PFSK-1 (cell line): ENCODE measurements around the gene GPR141.

ENCODE experiments used
- FOXP2 ChIP-seq: optimal IDR thresholded peaks from 2 replicates; pipeline ENCODE3; 2011; ENCODE audit warnings: borderline replicate concordance, control low read depth, inconsistent platforms; ENCODE audit not compliant: insufficient read depth; ENCODE audit errors: extremely low read length, extremely low read depth
- POLR2AphosphoS5 ChIP-seq: IDR thresholded peaks from 2 replicates; pipeline ENCODE4 v1.6.1; 2012; ENCODE audit warnings: low read depth, mild to moderate bottlenecking, control low read depth, low read length, moderate library complexity
- REST ChIP-seq, 2 experiments: IDR thresholded peaks; 2 replicates each; pipeline versions ENCODE4 v1.6.1 to v1.8.0; 2011 to 2012; ENCODE audit warnings: low read depth in 2 of 2, low read length in 2 of 2, control low read depth in 1 of 2, inconsistent platforms in 1 of 2, mild to moderate bottlenecking in 1 of 2, moderate library complexity in 1 of 2; ENCODE audit not compliant: insufficient read depth in 1 of 2
- SIN3A ChIP-seq: IDR thresholded peaks from 2 replicates; pipeline ENCODE4 v1.6.1; 2012; ENCODE audit warnings: mild to moderate bottlenecking, low read length, moderate library complexity, borderline replicate concordance; ENCODE audit not compliant: insufficient read depth
- TAF1 ChIP-seq: IDR thresholded peaks from 2 replicates; pipeline ENCODE4 v1.6.1; 2012; ENCODE audit warnings: low read length, control low read depth, borderline replicate concordance; ENCODE audit not compliant: insufficient read depth

GPR141 gene

DNA sequence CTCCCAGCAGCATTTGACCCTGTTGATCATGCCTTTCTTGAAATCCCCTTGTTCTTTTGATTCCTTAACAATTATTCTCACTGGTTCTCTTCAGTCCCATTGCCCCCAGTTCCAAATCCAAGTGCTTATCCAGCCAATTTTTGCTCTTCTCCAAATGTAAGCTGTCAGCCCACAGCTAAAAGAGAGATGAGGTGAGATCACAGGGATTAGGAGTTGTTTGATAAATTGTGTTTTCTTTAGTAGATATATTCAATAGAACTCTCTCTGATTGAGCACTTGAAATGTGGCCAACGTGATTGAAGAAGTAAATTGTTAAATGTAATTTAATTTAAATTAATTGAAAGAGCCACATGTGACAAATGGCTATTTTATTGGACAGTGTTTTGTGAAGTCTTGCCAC, 88.2 kb downstream of the GPR141 start:
- no peak for TF ChIP-seq TAF1
- TF ChIP-seq SIN3A, result no peak
- TF ChIP-seq REST (IDR thresholded peaks at IDR 0.05; ENCODE audit: insufficient read depth in 1 of 2, low read depth in 2 of 2, low read length in 2 of 2), result no peak
- TF ChIP-seq FOXP2, result no peak
- TF ChIP-seq POLR2AphosphoS5, result no peak

DNA sequence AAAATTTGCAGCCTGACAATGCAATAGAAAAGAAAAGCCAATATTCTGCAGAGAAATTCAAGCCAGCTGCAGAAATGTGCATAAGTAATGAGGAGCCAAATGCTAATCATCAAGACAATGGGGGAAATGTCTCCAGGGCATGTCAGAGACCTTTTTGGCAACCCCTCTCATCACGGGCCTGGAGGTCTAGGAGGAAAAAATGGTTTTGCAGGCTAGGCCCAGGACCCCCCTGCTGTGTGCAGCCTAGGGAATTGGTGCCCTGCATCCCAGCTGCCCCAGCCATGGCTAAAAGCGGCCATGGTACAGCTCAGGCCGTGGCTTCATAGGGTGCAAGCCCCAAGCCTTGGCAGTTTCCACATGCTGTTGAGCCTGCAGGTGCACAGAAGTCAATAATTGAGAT, 92.4 kb downstream of the GPR141 start:
- TF ChIP-seq REST (IDR thresholded peaks at IDR 0.05; ENCODE audit: insufficient read depth in 1 of 2, low read depth in 2 of 2, low read length in 2 of 2) (no peak), POLR2AphosphoS5 (no peak), SIN3A (no peak), TAF1 (no peak), FOXP2 (no peak)

GRCh38 chr7:37781156-37781555, 97.6 kb downstream of the GPR141 start:
- no peak for TF ChIP-seq POLR2AphosphoS5
- no peak for TF ChIP-seq REST (IDR thresholded peaks at IDR 0.05; ENCODE audit: insufficient read depth in 1 of 2, low read depth in 2 of 2, low read length in 2 of 2)
- no peak for TF ChIP-seq TAF1
- TF ChIP-seq SIN3A, result no peak
- TF ChIP-seq FOXP2, result no peak

- no peak for TF ChIP-seq REST (IDR thresholded peaks at IDR 0.05; ENCODE audit: insufficient read depth in 1 of 2, low read depth in 2 of 2, low read length in 2 of 2)
- TF ChIP-seq POLR2AphosphoS5, result no peak
- no peak for TF ChIP-seq SIN3A
- TF ChIP-seq FOXP2, result no peak
- TF ChIP-seq TAF1, result no peak
These were observed 98.6 kb downstream of the GPR141 start for GRCh38 chr7:37782166-37782565.

DNA sequence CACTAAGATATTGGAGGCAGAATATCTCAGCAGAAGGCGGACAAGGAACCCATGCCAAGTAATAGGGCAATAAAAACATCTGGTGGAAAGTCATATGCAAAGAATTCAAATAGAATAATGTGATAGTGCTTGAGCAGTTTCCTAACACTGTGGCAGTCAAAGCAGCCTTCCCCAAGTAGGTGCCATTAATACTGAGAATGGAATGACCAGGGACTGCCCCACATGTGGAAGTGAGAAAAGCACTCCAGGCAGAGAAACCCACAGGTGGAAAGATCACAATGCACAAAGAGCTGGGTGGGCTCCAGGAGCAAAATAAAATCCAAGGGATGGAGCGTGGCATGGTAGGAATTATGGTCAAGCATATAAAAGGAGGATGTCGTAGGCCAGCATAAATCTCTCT, 100.4 kb downstream of the GPR141 start:
- no peak for TF ChIP-seq FOXP2
- TF ChIP-seq REST (IDR thresholded peaks at IDR 0.05; ENCODE audit: insufficient read depth in 1 of 2, low read depth in 2 of 2, low read length in 2 of 2), result no peak
- TF ChIP-seq TAF1, result no peak
- no peak for TF ChIP-seq SIN3A
- TF ChIP-seq POLR2AphosphoS5, result no peak
